SU-DHL-6 (cell line): ENCODE measurements around the gene TDRD5.

Experiments used
- H2AFZ ChIP-seq: fragments of 200-600 bp; sonication (generic); 2 replicates; pipeline ENCODE4 v1.6.1; 2014; ENCODE audit warnings: low read depth, mild to moderate bottlenecking, moderate library complexity, mixed read lengths, antibody characterized with exemption, low read length; ENCODE audit not compliant: severe bottlenecking
- H3F3A ChIP-seq: fragments of 200-600 bp; shearing (Covaris generic); 2 replicates; pipeline ENCODE4 v1.6.0; 2016; ENCODE audit warnings: antibody characterized with exemption, mild to moderate bottlenecking; ENCODE audit not compliant: insufficient read depth
- H3K27ac ChIP-seq: fragments of 200-600 bp; sonication (generic); 2 replicates; pipeline ENCODE4 v1.5.1; 2016; ENCODE audit warnings: low read depth, mild to moderate bottlenecking, low read length, moderate library complexity, mixed read lengths
- H3K27me3 ChIP-seq: fragments of 200-600 bp; sonication (generic), shearing (Covaris generic); 2 replicates; pipeline ENCODE4 v1.6.0; 2014; ENCODE audit warnings: mild to moderate bottlenecking, low read length
- H3K36me3 ChIP-seq: fragments of 200-600 bp; sonication (generic); 2 replicates; pipeline ENCODE4 v1.6.1; 2014; ENCODE audit warnings: mild to moderate bottlenecking, low read length, mixed read lengths
- H3K4me2 ChIP-seq: fragments of 300-600, 200-600 bp; shearing (Covaris generic), sonication (generic); 2 replicates; pipeline ENCODE4 v1.6.0; 2014; ENCODE audit warnings: low read length, low read depth, mild to moderate bottlenecking; ENCODE audit not compliant: poor library complexity, severe bottlenecking
- H3K4me3 ChIP-seq: fragments of 200-600 bp; sonication (generic); 2 replicates; pipeline ENCODE4 v1.5.1; 2014; ENCODE audit warnings: antibody characterized with exemption, low read length, mild to moderate bottlenecking, mixed read lengths; ENCODE audit not compliant: insufficient read depth, poor library complexity, severe bottlenecking
- H3K79me2 ChIP-seq: fragments of 200-600 bp; sonication (generic); 2 replicates; pipeline ENCODE4 v1.6.1; 2014; ENCODE audit warnings: mild to moderate bottlenecking, low read length, moderate library complexity; ENCODE audit not compliant: insufficient read depth
- H3K9ac ChIP-seq: fragments of 200-600 bp; sonication (generic); 2 replicates; pipeline ENCODE4 v1.7.0; 2014; ENCODE audit warnings: mild to moderate bottlenecking, low read length
- H3K9me2 ChIP-seq: fragments of 200-600 bp; sonication (generic); replicated peaks from 2 replicates; pipeline ENCODE4 v1.6.1; 2014; ENCODE audit warnings: low read length; ENCODE audit not compliant: insufficient read depth
- H3K9me3 ChIP-seq: fragments of 200-600 bp; sonication (generic); 2 replicates; pipeline ENCODE4 v1.6.1; 2014; ENCODE audit warnings: low read length, mixed read lengths; ENCODE audit not compliant: insufficient read depth
- H4K20me1 ChIP-seq: fragments of 200-600 bp; sonication (generic); 2 replicates; pipeline ENCODE4 v1.6.1; 2014; ENCODE audit warnings: low read depth, mild to moderate bottlenecking, antibody characterized with exemption, low read length, moderate library complexity, mixed read lengths
- CTCF ChIP-seq: fragments of 200-600 bp; sonication (generic); IDR thresholded peaks from one replicate; pipeline ENCODE4 v1.5.1; 2017; ENCODE audit warnings: antibody characterized with exemption, mild to moderate bottlenecking, low read length, moderate library complexity; ENCODE audit not compliant: insufficient read depth, poor library complexity, severe bottlenecking
- EZH2phosphoT487 ChIP-seq: fragments of 200-600 bp; sonication (generic), shearing (Covaris generic); conservative IDR thresholded peaks from 2 replicates; pipeline ENCODE4 v1.6.1; 2018; ENCODE audit warnings: mild to moderate bottlenecking, antibody characterized with exemption, low read length, moderate library complexity, mixed read lengths

TDRD5 gene

GRCh38 chr1:179612361-179612760, 20.7 kb downstream of the TDRD5 start:
- Histone ChIP-seq H3K36me3 (no peaks in the 10 kb centered on the region), H3K9ac (no peak overlapping the region), H3K9me2 (no peaks in the 10 kb centered on the region), H4K20me1 (no peaks in the 10 kb centered on the region), H2AFZ (no peak overlapping the region), H3K27ac (no peak overlapping the region), H3F3A (no peaks in the 10 kb centered on the region), H3K4me2 (no peak overlapping the region), H3K27me3 (no peaks in the 10 kb centered on the region), H3K79me2 (no peaks in the 10 kb centered on the region), H3K9me3 (no peaks in the 10 kb centered on the region), H3K4me3 (no peak overlapping the region)
- TF ChIP-seq EZH2phosphoT487 (no peak), CTCF (no peak)

- Histone ChIP-seq H3K9me3 (no peaks in the 10 kb centered on the region), H3K4me3 (no peak overlapping the region), H2AFZ (no peak overlapping the region), H3K79me2 (no peaks in the 10 kb centered on the region), H3K4me2 (no peak overlapping the region), H3F3A (no peaks in the 10 kb centered on the region), H3K9ac (no peak overlapping the region), H3K27me3 (no peaks in the 10 kb centered on the region), H3K27ac (no peak overlapping the region), H3K36me3 (no peaks in the 10 kb centered on the region), H4K20me1 (no peaks in the 10 kb centered on the region), H3K9me2 (no peaks in the 10 kb centered on the region)
- TF ChIP-seq CTCF: no peak
- no peak for TF ChIP-seq EZH2phosphoT487
Observed at GRCh38 chr1:179630719-179631118, 39.1 kb downstream of the TDRD5 start.

GRCh38 chr1:179632868-179633267, 41.2 kb downstream of the TDRD5 start:
- Histone ChIP-seq H3K4me3 (no peak overlapping the region), H3K9me3 (no peaks in the 10 kb centered on the region), H3K9me2 (no peaks in the 10 kb centered on the region), H3K79me2 (no peaks in the 10 kb centered on the region), H3K27me3 (no peaks in the 10 kb centered on the region), H3K4me2 (no peak overlapping the region), H2AFZ (no peak overlapping the region), H4K20me1 (no peaks in the 10 kb centered on the region), H3F3A (no peaks in the 10 kb centered on the region), H3K27ac (no peak overlapping the region), H3K36me3 (no peaks in the 10 kb centered on the region), H3K9ac (no peak overlapping the region)
- no peak for TF ChIP-seq CTCF
- TF ChIP-seq EZH2phosphoT487: no peak

- H3K27me3 ChIP-seq: no peaks in the 10 kb centered on the region
- TF ChIP-seq CTCF: no peak
- no peak for TF ChIP-seq EZH2phosphoT487
- H3K27ac ChIP-seq: no peak overlapping the region
- H3K36me3 ChIP-seq: no peaks in the 10 kb centered on the region
- H3K9ac ChIP-seq: no peak overlapping the region
- H3F3A ChIP-seq: no peaks in the 10 kb centered on the region
- H2AFZ ChIP-seq: no peak overlapping the region
- no peaks in the 10 kb centered on the region for H4K20me1 ChIP-seq
- H3K9me3 ChIP-seq: no peaks in the 10 kb centered on the region
- H3K4me2 ChIP-seq: no peak overlapping the region
- H3K4me3 ChIP-seq: no peak overlapping the region
- H3K9me2 ChIP-seq: no peaks in the 10 kb centered on the region
- H3K79me2 ChIP-seq: no peaks in the 10 kb centered on the region
Observed at GRCh38 chr1:179637211-179637860, 45.7 kb downstream of the TDRD5 start.
